OCI-LY1 (cell line): ENCODE measurements around the gene PYGB.

ENCODE experiments used
- H2AFZ ChIP-seq: fragments of 200-600 bp; sonication (generic), shearing (Covaris generic); 2 replicates; pipeline ENCODE4 v1.6.0; 2014; ENCODE audit warnings: antibody characterized with exemption, mild to moderate bottlenecking, low read length
- H3F3A ChIP-seq: fragments of 200-600 bp; sonication (generic), shearing (Covaris generic); 2 replicates; pipeline ENCODE4 v1.6.0; 2014; ENCODE audit warnings: mild to moderate bottlenecking, antibody characterized with exemption, low read length, moderate library complexity; ENCODE audit not compliant: insufficient read depth
- H3K27ac ChIP-seq: fragments of 200-600 bp; sonication (generic); 2 replicates; pipeline ENCODE4 v1.5.1; 2014; ENCODE audit warnings: low read length, mixed run types, mild to moderate bottlenecking, low read depth; ENCODE audit not compliant: poor library complexity, severe bottlenecking
- H3K27me3 ChIP-seq: fragments of 200-600 bp; sonication (generic); 2 replicates; pipeline ENCODE4 v1.6.0; 2014; ENCODE audit warnings: antibody characterized with exemption, mild to moderate bottlenecking, low read length, moderate library complexity; ENCODE audit not compliant: insufficient read depth
- H3K36me3 ChIP-seq: fragments of 200-600 bp; sonication (generic); 2 replicates; pipeline ENCODE4 v1.6.1; 2014; ENCODE audit warnings: mild to moderate bottlenecking, antibody characterized with exemption, low read length, moderate library complexity, mixed read lengths; ENCODE audit not compliant: insufficient read depth
- H3K4me1 ChIP-seq: fragments of 200-600 bp; sonication (generic); 2 replicates; pipeline ENCODE4 v1.5.1; 2014; ENCODE audit warnings: mild to moderate bottlenecking, low read length, moderate library complexity; ENCODE audit not compliant: insufficient read depth, severe bottlenecking
- H3K4me2 ChIP-seq: fragments of 200-600 bp; sonication (generic), shearing (Covaris generic); 2 replicates; pipeline ENCODE4 v1.6.1; 2014; ENCODE audit warnings: low read length
- H3K4me3 ChIP-seq: fragments of 200-600 bp; sonication (generic); 2 replicates; pipeline ENCODE4 v1.5.1; 2014; ENCODE audit warnings: low read length, low read depth, mild to moderate bottlenecking, mixed read lengths; ENCODE audit not compliant: poor library complexity, severe bottlenecking
- H3K79me2 ChIP-seq: fragments of 200-600 bp; shearing (Covaris generic); 2 replicates; pipeline ENCODE4 v1.6.1; 2016; ENCODE audit warnings: mixed run types, low read length, mixed read lengths; ENCODE audit not compliant: insufficient read depth
- H3K9ac ChIP-seq: fragments of 200-600 bp; sonication (generic), shearing (Covaris generic); 2 replicates; pipeline ENCODE4 v1.6.1; 2014; ENCODE audit warnings: mild to moderate bottlenecking, low read length, mixed read lengths
- H3K9me2 ChIP-seq: fragments of 200-600 bp; sonication (generic), shearing (Covaris generic); 2 replicates; pipeline ENCODE4 v1.6.1; 2014; ENCODE audit warnings: low read depth, mild to moderate bottlenecking, low read length, mixed read lengths
- H3K9me3 ChIP-seq: fragments of 200-600 bp; shearing (Covaris generic); 2 replicates; pipeline ENCODE4 v1.6.1; 2014; ENCODE audit warnings: low read length, mixed read lengths
- H4K20me1 ChIP-seq: fragments of 200-600 bp; sonication (generic), shearing (Covaris generic); 2 replicates; pipeline ENCODE4 v1.6.0; 2016; ENCODE audit warnings: mild to moderate bottlenecking, low read length; ENCODE audit not compliant: insufficient read depth
- EZH2 ChIP-seq: fragments of 200-600 bp; sonication (generic), shearing (Covaris generic); IDR thresholded peaks from 2 replicates; pipeline ENCODE4 v1.8.0; 2017; ENCODE audit warnings: borderline replicate concordance, mixed run types, mild to moderate bottlenecking, antibody characterized with exemption, low read length, moderate library complexity, mixed read lengths
- TF ChIP-seq, protein P1 (sequence below): fragments of 200-600 bp; sonication (generic), shearing (Covaris generic); IDR thresholded peaks from 2 replicates; pipeline ENCODE4 v1.5.1; 2017; ENCODE audit warnings: mild to moderate bottlenecking, antibody characterized with exemption, low read length, moderate library complexity, mixed read lengths

PYGB gene

DNA sequence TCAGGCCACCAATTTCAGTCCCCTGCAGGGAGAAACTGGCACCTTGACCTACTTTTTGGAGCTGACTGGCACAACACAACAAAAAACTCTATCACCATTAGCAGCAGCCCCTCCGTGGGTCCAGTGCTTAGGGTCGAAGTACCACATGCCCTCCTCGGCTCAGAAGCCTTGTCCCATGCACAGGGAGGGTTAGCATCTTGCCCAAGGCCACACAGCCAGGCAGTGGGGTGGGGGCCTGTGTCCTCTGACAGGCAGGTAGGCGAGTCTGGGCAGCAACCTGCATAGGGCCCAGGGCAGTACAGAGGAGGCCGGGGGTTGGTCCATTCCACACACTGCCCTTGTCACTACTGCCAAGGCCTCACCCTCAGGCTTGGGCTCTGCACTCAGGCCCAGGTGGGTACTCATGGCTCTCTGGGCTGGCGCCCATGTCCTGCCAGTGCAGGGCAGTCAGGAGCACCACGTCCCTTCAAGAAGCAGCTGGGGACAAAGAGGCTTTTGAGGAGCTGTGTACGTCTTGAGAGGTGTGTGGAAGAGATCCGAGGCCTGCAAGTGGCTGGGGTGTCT lies 53.6 kb downstream of the PYGB start:
- TF ChIP-seq, protein P1, sequence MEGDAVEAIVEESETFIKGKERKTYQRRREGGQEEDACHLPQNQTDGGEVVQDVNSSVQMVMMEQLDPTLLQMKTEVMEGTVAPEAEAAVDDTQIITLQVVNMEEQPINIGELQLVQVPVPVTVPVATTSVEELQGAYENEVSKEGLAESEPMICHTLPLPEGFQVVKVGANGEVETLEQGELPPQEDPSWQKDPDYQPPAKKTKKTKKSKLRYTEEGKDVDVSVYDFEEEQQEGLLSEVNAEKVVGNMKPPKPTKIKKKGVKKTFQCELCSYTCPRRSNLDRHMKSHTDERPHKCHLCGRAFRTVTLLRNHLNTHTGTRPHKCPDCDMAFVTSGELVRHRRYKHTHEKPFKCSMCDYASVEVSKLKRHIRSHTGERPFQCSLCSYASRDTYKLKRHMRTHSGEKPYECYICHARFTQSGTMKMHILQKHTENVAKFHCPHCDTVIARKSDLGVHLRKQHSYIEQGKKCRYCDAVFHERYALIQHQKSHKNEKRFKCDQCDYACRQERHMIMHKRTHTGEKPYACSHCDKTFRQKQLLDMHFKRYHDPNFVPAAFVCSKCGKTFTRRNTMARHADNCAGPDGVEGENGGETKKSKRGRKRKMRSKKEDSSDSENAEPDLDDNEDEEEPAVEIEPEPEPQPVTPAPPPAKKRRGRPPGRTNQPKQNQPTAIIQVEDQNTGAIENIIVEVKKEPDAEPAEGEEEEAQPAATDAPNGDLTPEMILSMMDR: no peak
- TF ChIP-seq EZH2: no peak
- Histone ChIP-seq H2AFZ (no peak overlapping the region), H3K27me3 (no peaks in the 10 kb centered on the region), H3K4me3 (no peak overlapping the region), H3K36me3 (peaks cover 27% of the 10 kb centered on the region; the same call in 1 of the 2 replicates), H3K9me2 (no peaks in the 10 kb centered on the region), H3K4me2 (no peak overlapping the region), H3K9me3 (no peaks in the 10 kb centered on the region), H3K4me1 (no peaks in the 10 kb centered on the region), H3F3A (no peaks in the 10 kb centered on the region), H3K27ac (no peak overlapping the region), H4K20me1 (no peaks in the 10 kb centered on the region), H3K79me2 (no peaks in the 10 kb centered on the region), H3K9ac (no peak overlapping the region)

DNA sequence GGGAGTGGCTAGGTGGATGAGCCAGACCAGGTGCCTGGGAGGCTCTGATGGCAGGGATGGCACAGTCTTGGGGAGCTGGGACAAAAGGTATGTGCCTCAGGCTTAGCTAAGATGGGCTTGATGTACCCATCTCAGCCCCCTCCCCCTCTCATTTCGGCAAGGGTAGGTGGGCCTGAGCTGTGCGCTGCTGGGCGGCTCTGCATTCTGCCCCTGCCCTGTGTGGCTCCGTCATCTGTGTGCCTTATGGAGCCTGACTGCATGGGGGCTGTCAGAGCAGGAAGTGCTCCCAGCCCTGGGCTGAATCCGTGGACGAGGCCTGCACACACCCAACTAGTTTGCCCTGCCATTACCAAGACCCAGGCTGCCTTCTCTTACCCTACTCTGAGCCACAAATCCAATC lies 54.7 kb downstream of the PYGB start:
- Histone ChIP-seq H2AFZ (no peak overlapping the region), H4K20me1 (no peaks in the 10 kb centered on the region), H3K9ac (no peak overlapping the region), H3K36me3 (peaks cover 16% of the 10 kb centered on the region; the same call in 1 of the 2 replicates), H3K4me2 (no peak overlapping the region), H3K27ac (no peak overlapping the region), H3K4me1 (no peaks in the 10 kb centered on the region), H3K9me3 (no peaks in the 10 kb centered on the region), H3K9me2 (no peaks in the 10 kb centered on the region), H3K79me2 (no peaks in the 10 kb centered on the region), H3F3A (no peaks in the 10 kb centered on the region), H3K4me3 (no peak overlapping the region), H3K27me3 (no peaks in the 10 kb centered on the region)
- no peak for TF ChIP-seq EZH2
- TF ChIP-seq, protein P1: no peak

DNA sequence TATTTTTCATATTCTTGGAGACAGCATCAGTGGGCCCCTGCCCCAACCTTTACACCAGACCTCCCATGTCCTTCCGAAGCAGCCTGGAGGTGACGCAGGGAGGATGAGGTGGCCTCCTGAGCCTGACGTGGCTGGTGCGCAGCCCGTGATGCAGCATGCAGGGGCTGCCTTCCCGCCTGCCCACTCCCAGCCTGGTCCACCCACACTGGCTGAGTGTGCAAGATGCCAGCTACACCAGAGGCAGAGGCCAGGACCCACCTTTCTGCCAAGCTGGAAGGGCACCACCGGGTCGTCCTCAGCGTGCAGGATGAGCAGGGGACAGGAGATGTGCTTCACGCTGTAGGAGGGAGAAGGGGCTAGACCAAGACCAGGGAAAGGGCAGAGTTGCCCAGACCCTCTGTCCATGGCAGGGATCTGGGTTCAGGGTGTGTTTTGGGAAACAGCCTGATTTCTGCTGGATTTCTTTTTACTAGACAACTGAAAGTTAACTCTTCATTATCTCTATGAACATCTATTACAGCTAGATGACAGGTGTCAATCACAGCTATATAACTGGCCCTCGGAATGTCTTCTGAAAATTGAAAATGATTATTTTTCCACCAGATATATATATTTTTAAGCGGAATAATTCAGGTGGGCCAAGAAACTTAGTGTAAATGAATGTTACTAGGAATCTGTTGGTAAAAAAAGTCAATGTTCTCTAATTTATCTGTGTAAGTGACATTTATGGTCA lies 55.6 kb downstream of the PYGB start:
- Histone ChIP-seq H3K9me3 (no peaks in the 10 kb centered on the region), H4K20me1 (no peaks in the 10 kb centered on the region), H3K79me2 (no peaks in the 10 kb centered on the region), H2AFZ (no peak overlapping the region), H3K27ac (no peak overlapping the region), H3K36me3 (peaks cover 16% of the 10 kb centered on the region; the same call in 1 of the 2 replicates), H3K9ac (no peak overlapping the region), H3K4me1 (no peaks in the 10 kb centered on the region), H3K9me2 (no peaks in the 10 kb centered on the region), H3K27me3 (no peaks in the 10 kb centered on the region), H3K4me2 (no peak overlapping the region), H3K4me3 (no peak overlapping the region), H3F3A (no peaks in the 10 kb centered on the region)
- TF ChIP-seq EZH2: no peak
- TF ChIP-seq, protein P1: no peak
